Measurements from ENCODE around the gene ST14. TPM values are rescaled to one million over a fixed set of nuclear protein-coding genes. Genes with fewer than 3 reads are reported as not detected.

Gene ST14
- total and polyA plus RNA-seq, 10 donors, result 7.1 to 25.9 (median 12.5) TPM

- intact Hi-C loops (cut with DNase I; ENCODE audit: low total_unique reads), result no loop called here
- H3K27ac ChIP-seq, result no peak overlapping the region
- WGBS, 5 donors, result 70 to 73% (median 71%) methylated on average over 23 to 25 of the region's 25 CpGs
- H3K9me3 ChIP-seq, result no peaks in the 10 kb centered on the region
- H3K4me1 ChIP-seq, result peaks cover 0 to 21% (median 14%) of the 10 kb centered on the region in 6 donors
- H3K27me3 ChIP-seq (replicated peaks in 1 of 7), result no peaks in the 10 kb centered on the region
- peaks cover 0 to 25% (median 3%) of the 10 kb centered on the region in 6 donors for H3K36me3 ChIP-seq
- DNase-seq, result peak; percentile 76
- H3K4me3 ChIP-seq, result no peak overlapping the region
- no peak for TF ChIP-seq POLR2A (IDR thresholded peaks at IDR 0.05)
- no peak for TF ChIP-seq POLR2AphosphoS5 (IDR thresholded peaks at IDR 0.05)
- no peak for TF ChIP-seq CTCF (IDR thresholded peaks at IDR 0.05 in 8 of 11, conservative IDR thresholded peaks at IDR 0.05 in 3 of 11)
Observed at GRCh38 chr11:130202818-130203689, 43.5 kb downstream of the ST14 start.

GRCh38 chr11:130203766-130204702, 44.5 kb downstream of the ST14 start:
- peaks cover 0 to 24% (median 3%) of the 10 kb centered on the region in 6 donors for H3K36me3 ChIP-seq
- no peaks in the 10 kb centered on the region for H3K27me3 ChIP-seq (replicated peaks in 1 of 7)
- no peak overlapping the region for H3K27ac ChIP-seq
- intact Hi-C loops (cut with DNase I; ENCODE audit: low total_unique reads), result no loop called here
- peak; percentile 50 for DNase-seq
- TF ChIP-seq CTCF (IDR thresholded peaks at IDR 0.05 in 8 of 11, conservative IDR thresholded peaks at IDR 0.05 in 3 of 11), result no peak
- no peak for TF ChIP-seq POLR2AphosphoS5 (IDR thresholded peaks at IDR 0.05)
- TF ChIP-seq POLR2A (IDR thresholded peaks at IDR 0.05), result no peak
- peaks cover 0 to 21% (median 14%) of the 10 kb centered on the region in 6 donors for H3K4me1 ChIP-seq
- WGBS, 5 donors, result 87 to 95% (median 93%) methylated on average over 27 of the region's 27 CpGs
- H3K9me3 ChIP-seq, result no peaks in the 10 kb centered on the region
- no peak overlapping the region for H3K4me3 ChIP-seq

GRCh38 chr11:130204703-130205095, 45.1 kb downstream of the ST14 start:
- TF ChIP-seq POLR2AphosphoS5 (IDR thresholded peaks at IDR 0.05) (no peak), POLR2A (IDR thresholded peaks at IDR 0.05) (no peak), CTCF (IDR thresholded peaks at IDR 0.05 in 8 of 11, conservative IDR thresholded peaks at IDR 0.05 in 3 of 11) (no peak)
- intact Hi-C loops (cut with DNase I; ENCODE audit: low total_unique reads), result no loop called here
- WGBS, 5 donors, result 85 to 91% (median 88%) methylated on average over 11 of the region's 11 CpGs
- peaks cover 0 to 24% (median 3%) of the 10 kb centered on the region in 6 donors for H3K36me3 ChIP-seq
- no peak overlapping the region for H3K27ac ChIP-seq
- no peaks in the 10 kb centered on the region for H3K9me3 ChIP-seq
- H3K4me1 ChIP-seq, result peaks cover 0 to 21% (median 14%) of the 10 kb centered on the region in 6 donors
- DNase-seq, result peak; percentile 39
- H3K4me3 ChIP-seq, result no peak overlapping the region
- no peaks in the 10 kb centered on the region for H3K27me3 ChIP-seq (replicated peaks in 1 of 7)
